ENCODE measurements around the gene SLC39A7.

GRCh38 chr6:33216117-33216649 lies 15.5 kb downstream of the SLC39A7 start:
- TF ChIP-seq, protein P1, sequence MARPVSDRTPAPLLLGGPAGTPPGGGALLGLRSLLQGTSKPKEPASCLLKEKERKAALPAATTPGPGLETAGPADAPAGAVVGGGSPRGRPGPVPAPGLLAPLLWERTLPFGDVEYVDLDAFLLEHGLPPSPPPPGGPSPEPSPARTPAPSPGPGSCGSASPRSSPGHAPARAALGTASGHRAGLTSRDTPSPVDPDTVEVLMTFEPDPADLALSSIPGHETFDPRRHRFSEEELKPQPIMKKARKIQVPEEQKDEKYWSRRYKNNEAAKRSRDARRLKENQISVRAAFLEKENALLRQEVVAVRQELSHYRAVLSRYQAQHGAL (CRISPR knock-in tag; IDR thresholded peaks at IDR 0.05; ENCODE audit: not compliant biosample characterization): no peak
- TF ChIP-seq MTA1 (CRISPR knock-in tag; IDR thresholded peaks at IDR 0.05; ENCODE audit: borderline replicate concordance) (no peak), CREB1 (IDR thresholded peaks at IDR 0.05) (no peak), CREB1 (CRISPR knock-in tag; IDR thresholded peaks at IDR 0.05) (no peak), ZNF121 (CRISPR knock-in tag; IDR thresholded peaks at IDR 0.05) (no peak), SMC3 (IDR thresholded peaks at IDR 0.05; ENCODE audit: low read length) (no peak), NFYB (CRISPR knock-in tag; IDR thresholded peaks at IDR 0.05) (no peak)
